Tracheal epithelial cell (primary cell): ENCODE measurements around the gene NIM1K. TPM values are rescaled to one million over a fixed set of nuclear protein-coding genes. Genes with fewer than 3 reads are reported as not detected.

Experiments
- total RNA-seq: library from RNA; depleted of rRNA; stranded (reverse); fragments of >200 nt; gene quantifications from 2 replicates; pipeline ENCODE4 v1.2.1, GENCODE V29; 2014

NIM1K gene
- total RNA-seq, result 0.24 TPM in 1 of 2 replicates, not detected in the other

GRCh38 chr5:43191740-43192557 lies at the start of gene NIM1K:
Gene NIM1K, plus strand, starts transcription at chr5:43192225. Its CDS starts 53,551 bp downstream, at chr5:43245776.

GRCh38 chr5:43313035-43313853 lies 121.2 kb downstream of the NIM1K start, which contains the start of gene HMGCS1:
Gene HMGCS1, minus strand, starts transcription at chr5:43313412. Its CDS starts 14,447 bp downstream, at chr5:43298965.

Other genes with a start within 250 kb of the NIM1K start
- gene ANXA2R, start 151.9 kb upstream of the NIM1K start, total RNA-seq, result 0.21 and 0.48 TPM in 2 replicates
- 24.1 and 31.1 TPM in 2 replicates for gene ZNF131, start 71.3 kb upstream of the NIM1K start, total RNA-seq
- gene HMGCS1, start 121.2 kb downstream of the NIM1K start, total RNA-seq, result 86.3 and 157 TPM in 2 replicates
- 2.6 and 13.3 TPM in 2 replicates for gene CCL28, start 220.2 kb downstream of the NIM1K start, total RNA-seq